Measurements from ENCODE around the gene RPS18. TPM values are rescaled to one million over a fixed set of nuclear protein-coding genes. Genes with fewer than 3 reads are reported as not detected.

The RPS18 gene
- total and polyA plus RNA-seq, 2 of the 13 experiments (the other 11 are each of a cell fraction or from before 2014, with no cell fraction given): 3,896 to 5,806 TPM

GRCh38 chr6:33299237-33299944 is 27.5 kb downstream of the RPS18 start (continued):
- TF ChIP-seq, protein P1, sequence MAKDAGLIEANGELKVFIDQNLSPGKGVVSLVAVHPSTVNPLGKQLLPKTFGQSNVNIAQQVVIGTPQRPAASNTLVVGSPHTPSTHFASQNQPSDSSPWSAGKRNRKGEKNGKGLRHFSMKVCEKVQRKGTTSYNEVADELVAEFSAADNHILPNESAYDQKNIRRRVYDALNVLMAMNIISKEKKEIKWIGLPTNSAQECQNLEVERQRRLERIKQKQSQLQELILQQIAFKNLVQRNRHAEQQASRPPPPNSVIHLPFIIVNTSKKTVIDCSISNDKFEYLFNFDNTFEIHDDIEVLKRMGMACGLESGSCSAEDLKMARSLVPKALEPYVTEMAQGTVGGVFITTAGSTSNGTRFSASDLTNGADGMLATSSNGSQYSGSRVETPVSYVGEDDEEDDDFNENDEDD (CRISPR knock-in tag; IDR thresholded peaks at IDR 0.05; ENCODE audit: borderline replicate concordance): peak; percentile 56; the same call in 1 of the 2 replicates
- TF ChIP-seq, protein P2, sequence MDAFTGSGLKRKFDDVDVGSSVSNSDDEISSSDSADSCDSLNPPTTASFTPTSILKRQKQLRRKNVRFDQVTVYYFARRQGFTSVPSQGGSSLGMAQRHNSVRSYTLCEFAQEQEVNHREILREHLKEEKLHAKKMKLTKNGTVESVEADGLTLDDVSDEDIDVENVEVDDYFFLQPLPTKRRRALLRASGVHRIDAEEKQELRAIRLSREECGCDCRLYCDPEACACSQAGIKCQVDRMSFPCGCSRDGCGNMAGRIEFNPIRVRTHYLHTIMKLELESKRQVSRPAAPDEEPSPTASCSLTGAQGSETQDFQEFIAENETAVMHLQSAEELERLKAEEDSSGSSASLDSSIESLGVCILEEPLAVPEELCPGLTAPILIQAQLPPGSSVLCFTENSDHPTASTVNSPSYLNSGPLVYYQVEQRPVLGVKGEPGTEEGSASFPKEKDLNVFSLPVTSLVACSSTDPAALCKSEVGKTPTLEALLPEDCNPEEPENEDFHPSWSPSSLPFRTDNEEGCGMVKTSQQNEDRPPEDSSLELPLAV (CRISPR knock-in tag; conservative IDR thresholded peaks at IDR 0.05; ENCODE audit: low read depth): 0 out of 2 replicates have a peak, but pooled peaks have one; percentile 47
- TF ChIP-seq ZBTB14 (CRISPR knock-in tag; IDR thresholded peaks at IDR 0.05): peak; percentile 40
- TF ChIP-seq POLR2AphosphoS5 (IDR thresholded peaks at IDR 0.05; ENCODE audit: low read depth, low read length): peak; percentile 95
- no peak for TF ChIP-seq CBX2 (IDR thresholded peaks at IDR 0.05; ENCODE audit: low read depth, low read length)
- peak; percentile 68; the same call in 1 of the 2 replicates for TF ChIP-seq CBX2 (CRISPR knock-in tag; IDR thresholded peaks at IDR 0.05; ENCODE audit: low read depth)
- TF ChIP-seq, protein P3, sequence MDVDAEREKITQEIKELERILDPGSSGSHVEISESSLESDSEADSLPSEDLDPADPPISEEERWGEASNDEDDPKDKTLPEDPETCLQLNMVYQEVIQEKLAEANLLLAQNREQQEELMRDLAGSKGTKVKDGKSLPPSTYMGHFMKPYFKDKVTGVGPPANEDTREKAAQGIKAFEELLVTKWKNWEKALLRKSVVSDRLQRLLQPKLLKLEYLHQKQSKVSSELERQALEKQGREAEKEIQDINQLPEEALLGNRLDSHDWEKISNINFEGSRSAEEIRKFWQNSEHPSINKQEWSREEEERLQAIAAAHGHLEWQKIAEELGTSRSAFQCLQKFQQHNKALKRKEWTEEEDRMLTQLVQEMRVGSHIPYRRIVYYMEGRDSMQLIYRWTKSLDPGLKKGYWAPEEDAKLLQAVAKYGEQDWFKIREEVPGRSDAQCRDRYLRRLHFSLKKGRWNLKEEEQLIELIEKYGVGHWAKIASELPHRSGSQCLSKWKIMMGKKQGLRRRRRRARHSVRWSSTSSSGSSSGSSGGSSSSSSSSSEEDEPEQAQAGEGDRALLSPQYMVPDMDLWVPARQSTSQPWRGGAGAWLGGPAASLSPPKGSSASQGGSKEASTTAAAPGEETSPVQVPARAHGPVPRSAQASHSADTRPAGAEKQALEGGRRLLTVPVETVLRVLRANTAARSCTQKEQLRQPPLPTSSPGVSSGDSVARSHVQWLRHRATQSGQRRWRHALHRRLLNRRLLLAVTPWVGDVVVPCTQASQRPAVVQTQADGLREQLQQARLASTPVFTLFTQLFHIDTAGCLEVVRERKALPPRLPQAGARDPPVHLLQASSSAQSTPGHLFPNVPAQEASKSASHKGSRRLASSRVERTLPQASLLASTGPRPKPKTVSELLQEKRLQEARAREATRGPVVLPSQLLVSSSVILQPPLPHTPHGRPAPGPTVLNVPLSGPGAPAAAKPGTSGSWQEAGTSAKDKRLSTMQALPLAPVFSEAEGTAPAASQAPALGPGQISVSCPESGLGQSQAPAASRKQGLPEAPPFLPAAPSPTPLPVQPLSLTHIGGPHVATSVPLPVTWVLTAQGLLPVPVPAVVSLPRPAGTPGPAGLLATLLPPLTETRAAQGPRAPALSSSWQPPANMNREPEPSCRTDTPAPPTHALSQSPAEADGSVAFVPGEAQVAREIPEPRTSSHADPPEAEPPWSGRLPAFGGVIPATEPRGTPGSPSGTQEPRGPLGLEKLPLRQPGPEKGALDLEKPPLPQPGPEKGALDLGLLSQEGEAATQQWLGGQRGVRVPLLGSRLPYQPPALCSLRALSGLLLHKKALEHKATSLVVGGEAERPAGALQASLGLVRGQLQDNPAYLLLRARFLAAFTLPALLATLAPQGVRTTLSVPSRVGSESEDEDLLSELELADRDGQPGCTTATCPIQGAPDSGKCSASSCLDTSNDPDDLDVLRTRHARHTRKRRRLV (CRISPR knock-in tag; IDR thresholded peaks at IDR 0.05): peak; percentile 97
- peak; percentile 53 for TF ChIP-seq SALL1 (CRISPR knock-in tag; IDR thresholded peaks at IDR 0.05)
- TF ChIP-seq ZNF501 (CRISPR knock-in tag; IDR thresholded peaks at IDR 0.05): peak; percentile 94
- no peak for TF ChIP-seq HIC2 (CRISPR knock-in tag; IDR thresholded peaks at IDR 0.05; ENCODE audit: low read depth)
- peak; percentile 58; the same call in 1 of the 2 replicates for TF ChIP-seq CREBL2 (CRISPR knock-in tag; IDR thresholded peaks at IDR 0.05; ENCODE audit: borderline replicate concordance)
- TF ChIP-seq ZFAT (CRISPR knock-in tag; conservative IDR thresholded peaks at IDR 0.05): no peak
- TF ChIP-seq, protein P4, sequence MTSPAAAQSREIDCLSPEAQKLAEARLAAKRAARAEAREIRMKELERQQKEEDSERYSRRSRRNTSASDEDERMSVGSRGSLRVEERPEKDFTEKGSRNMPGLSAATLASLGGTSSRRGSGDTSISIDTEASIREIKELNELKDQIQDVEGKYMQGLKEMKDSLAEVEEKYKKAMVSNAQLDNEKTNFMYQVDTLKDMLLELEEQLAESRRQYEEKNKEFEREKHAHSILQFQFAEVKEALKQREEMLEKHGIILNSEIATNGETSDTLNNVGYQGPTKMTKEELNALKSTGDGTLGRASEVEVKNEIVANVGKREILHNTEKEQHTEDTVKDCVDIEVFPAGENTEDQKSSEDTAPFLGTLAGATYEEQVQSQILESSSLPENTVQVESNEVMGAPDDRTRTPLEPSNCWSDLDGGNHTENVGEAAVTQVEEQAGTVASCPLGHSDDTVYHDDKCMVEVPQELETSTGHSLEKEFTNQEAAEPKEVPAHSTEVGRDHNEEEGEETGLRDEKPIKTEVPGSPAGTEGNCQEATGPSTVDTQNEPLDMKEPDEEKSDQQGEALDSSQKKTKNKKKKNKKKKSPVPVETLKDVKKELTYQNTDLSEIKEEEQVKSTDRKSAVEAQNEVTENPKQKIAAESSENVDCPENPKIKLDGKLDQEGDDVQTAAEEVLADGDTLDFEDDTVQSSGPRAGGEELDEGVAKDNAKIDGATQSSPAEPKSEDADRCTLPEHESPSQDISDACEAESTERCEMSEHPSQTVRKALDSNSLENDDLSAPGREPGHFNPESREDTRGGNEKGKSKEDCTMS (CRISPR knock-in tag; conservative IDR thresholded peaks at IDR 0.05): no peak
- peak; percentile 66; the same call in 1 of the 2 replicates for TF ChIP-seq MIER3 (CRISPR knock-in tag; IDR thresholded peaks at IDR 0.05; ENCODE audit: borderline replicate concordance)

All from HepG2 (cell line).